ENCODE results near the gene ZNF804B.

Gene ZNF804B

GRCh38 chr7:88985295-88985694 lies 225.8 kb downstream of the ZNF804B start:
- DNase-seq (ENCODE audit: low read depth) = no peak

- DNase-seq (ENCODE audit: low read depth) = no peak
These were observed 241.8 kb downstream of the ZNF804B start for GRCh38 chr7:89001306-89001705.

GRCh38 chr7:89002981-89003956 lies 243.8 kb downstream of the ZNF804B start:
- no peak for DNase-seq (ENCODE audit: low read depth)

GRCh38 chr7:89012016-89012415 lies 252.5 kb downstream of the ZNF804B start:
- DNase-seq (ENCODE audit: low read depth) = no peak

GRCh38 chr7:89017695-89018094 lies 258.2 kb downstream of the ZNF804B start:
- no peak for DNase-seq (ENCODE audit: low read depth)

GRCh38 chr7:89021741-89022140 lies 262.2 kb downstream of the ZNF804B start:
- no peak for DNase-seq (ENCODE audit: low read depth)

GRCh38 chr7:89023206-89023605 lies 263.7 kb downstream of the ZNF804B start:
- DNase-seq (ENCODE audit: low read depth) = no peak

- no peak for DNase-seq (ENCODE audit: low read depth)
These were observed 264.4 kb downstream of the ZNF804B start for GRCh38 chr7:89023877-89024276.

- DNase-seq (ENCODE audit: low read depth) = no peak
These were observed 268.3 kb downstream of the ZNF804B start for GRCh38 chr7:89027781-89028180.

- DNase-seq (ENCODE audit: low read depth) = no peak
These were observed 268.8 kb downstream of the ZNF804B start for GRCh38 chr7:89028319-89028718.

- no peak for DNase-seq (ENCODE audit: low read depth)
These were observed 270.4 kb downstream of the ZNF804B start for GRCh38 chr7:89029864-89030263.

GRCh38 chr7:89041240-89041639 lies 281.7 kb downstream of the ZNF804B start:
- DNase-seq (ENCODE audit: low read depth) = no peak

GRCh38 chr7:89042940-89043339 lies 283.4 kb downstream of the ZNF804B start:
- no peak for DNase-seq (ENCODE audit: low read depth)

GRCh38 chr7:89049043-89049442 lies 289.5 kb downstream of the ZNF804B start:
- DNase-seq (ENCODE audit: low read depth) = no peak

- DNase-seq (ENCODE audit: low read depth) = no peak
These were observed 293.6 kb downstream of the ZNF804B start for GRCh38 chr7:89053130-89053529.

GRCh38 chr7:89054361-89054760 lies 294.9 kb downstream of the ZNF804B start:
- DNase-seq (ENCODE audit: low read depth) = no peak

- no peak for DNase-seq (ENCODE audit: low read depth)
These were observed 300.7 kb downstream of the ZNF804B start for GRCh38 chr7:89060234-89060633.

- DNase-seq (ENCODE audit: low read depth) = no peak
These were observed 305.3 kb downstream of the ZNF804B start for GRCh38 chr7:89064831-89065230.

- DNase-seq (ENCODE audit: low read depth) = no peak
These were observed 307.5 kb downstream of the ZNF804B start for GRCh38 chr7:89067048-89067447.

- no peak for DNase-seq (ENCODE audit: low read depth)
These were observed 312.6 kb downstream of the ZNF804B start for GRCh38 chr7:89072081-89072480.

- DNase-seq (ENCODE audit: low read depth) = no peak
These were observed 314.3 kb downstream of the ZNF804B start for GRCh38 chr7:89073776-89074175.

GRCh38 chr7:89077992-89078391 lies 318.5 kb downstream of the ZNF804B start:
- no peak for DNase-seq (ENCODE audit: low read depth)

GRCh38 chr7:89085580-89085979 lies 326.1 kb downstream of the ZNF804B start:
- DNase-seq (ENCODE audit: low read depth) = no peak

GRCh38 chr7:89091550-89091949 lies 332.1 kb downstream of the ZNF804B start:
- no peak for DNase-seq (ENCODE audit: low read depth)

Data from activated T-cell treated with anti-CD3 and anti-CD28 coated beads for 48 hours (primary cell).